WERI-Rb-1 (cell line): ENCODE data around the gene SRBD1.

Experiments used
- DNase-seq: peaks from one replicate; pipeline ENCODE4 v3.0.0-alpha.2; 2020
- H3K27ac ChIP-seq: fragments of 250-450 bp; sonication (Bioruptor Pico); 2 replicates; pipeline ENCODE4 v1.5.1; 2020; ENCODE audit warnings: mild to moderate bottlenecking, moderate library complexity
- H3K27me3 ChIP-seq: fragments of 250-450 bp; sonication (Bioruptor Pico); 2 replicates; pipeline ENCODE4 v1.5.1; 2021; ENCODE audit warnings: mild to moderate bottlenecking, low read depth, moderate library complexity; ENCODE audit not compliant: insufficient read depth, severe bottlenecking
- H3K36me3 ChIP-seq: fragments of 250-450 bp; sonication (Bioruptor Pico); 2 replicates; pipeline ENCODE4 v1.5.1; 2020; ENCODE audit warnings: mild to moderate bottlenecking, moderate library complexity
- H3K4me3 ChIP-seq: 2 replicates; pipeline ENCODE4 v1.5.1; 2011; ENCODE audit warnings: low read depth, mild to moderate bottlenecking, control low read depth, low read length
- H3K9me3 ChIP-seq: fragments of 250-450 bp; sonication (Bioruptor Pico); 2 replicates; pipeline ENCODE4 v1.5.1; 2021; ENCODE audit warnings: mild to moderate bottlenecking, moderate library complexity; ENCODE audit not compliant: severe bottlenecking
- TF ChIP-seq, protein P1 (sequence below): IDR thresholded peaks from 2 replicates; pipeline ENCODE4 v1.5.1; 2011; ENCODE audit warnings: low read depth, mild to moderate bottlenecking, control low read depth, inconsistent platforms, low read length

The SRBD1 gene

DNA sequence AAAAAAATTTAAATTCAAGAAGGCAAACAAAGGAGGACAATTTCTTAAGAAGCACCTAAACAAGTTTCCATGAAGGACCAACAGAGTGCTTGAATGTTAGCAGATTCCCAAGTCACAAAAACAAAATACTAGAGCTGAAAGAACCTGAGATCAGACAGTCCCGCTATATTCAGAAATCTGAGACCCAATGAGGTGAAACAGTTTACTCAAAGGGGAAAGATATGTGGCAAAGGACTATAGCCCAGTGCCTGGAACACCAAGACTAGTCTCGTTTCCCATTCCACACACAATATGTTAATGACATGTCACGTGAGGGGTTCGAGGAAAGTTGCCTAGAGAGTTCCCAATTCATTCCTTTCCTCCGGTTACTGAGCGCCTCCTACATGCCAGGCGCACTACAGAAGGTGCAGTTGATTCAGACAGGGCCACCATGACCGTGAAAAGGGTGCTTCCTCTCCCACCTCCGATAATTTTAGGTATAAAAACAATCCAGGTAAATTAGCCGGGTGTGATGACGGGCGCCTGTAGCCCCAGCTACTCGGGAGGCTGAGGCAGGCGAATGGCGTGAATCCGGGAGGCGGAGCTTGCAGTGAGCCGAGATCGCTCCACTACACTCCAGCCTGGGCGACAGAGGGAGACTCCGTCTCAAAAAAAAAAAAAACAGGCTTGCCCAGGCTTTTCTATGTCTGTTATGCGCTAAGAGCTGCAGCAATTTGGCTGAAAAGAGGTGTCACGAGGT is 617 bp downstream of the SRBD1 start:
- Histone ChIP-seq H3K27me3 (no peaks in the 10 kb centered on the region), H3K9me3 (no peaks in the 10 kb centered on the region), H3K36me3 (no peaks in the 10 kb centered on the region), H3K27ac (peak overlapping the region; percentile 87), H3K4me3 (peak overlapping the region; percentile 88)
- TF ChIP-seq, protein P1, sequence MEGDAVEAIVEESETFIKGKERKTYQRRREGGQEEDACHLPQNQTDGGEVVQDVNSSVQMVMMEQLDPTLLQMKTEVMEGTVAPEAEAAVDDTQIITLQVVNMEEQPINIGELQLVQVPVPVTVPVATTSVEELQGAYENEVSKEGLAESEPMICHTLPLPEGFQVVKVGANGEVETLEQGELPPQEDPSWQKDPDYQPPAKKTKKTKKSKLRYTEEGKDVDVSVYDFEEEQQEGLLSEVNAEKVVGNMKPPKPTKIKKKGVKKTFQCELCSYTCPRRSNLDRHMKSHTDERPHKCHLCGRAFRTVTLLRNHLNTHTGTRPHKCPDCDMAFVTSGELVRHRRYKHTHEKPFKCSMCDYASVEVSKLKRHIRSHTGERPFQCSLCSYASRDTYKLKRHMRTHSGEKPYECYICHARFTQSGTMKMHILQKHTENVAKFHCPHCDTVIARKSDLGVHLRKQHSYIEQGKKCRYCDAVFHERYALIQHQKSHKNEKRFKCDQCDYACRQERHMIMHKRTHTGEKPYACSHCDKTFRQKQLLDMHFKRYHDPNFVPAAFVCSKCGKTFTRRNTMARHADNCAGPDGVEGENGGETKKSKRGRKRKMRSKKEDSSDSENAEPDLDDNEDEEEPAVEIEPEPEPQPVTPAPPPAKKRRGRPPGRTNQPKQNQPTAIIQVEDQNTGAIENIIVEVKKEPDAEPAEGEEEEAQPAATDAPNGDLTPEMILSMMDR, result peak; percentile 49; the same call in 1 of the 2 replicates
- peak; percentile 73 for DNase-seq

- Histone ChIP-seq H3K27me3 (no peaks in the 10 kb centered on the region), H3K4me3 (no peak overlapping the region), H3K9me3 (no peaks in the 10 kb centered on the region), H3K27ac (no peak overlapping the region), H3K36me3 (peaks cover 15% of the 10 kb centered on the region)
- no peak for DNase-seq
- TF ChIP-seq, protein P1, result peak; percentile 74
Observed at GRCh38 chr2:45607701-45608100, 3.4 kb downstream of the SRBD1 start.

DNA sequence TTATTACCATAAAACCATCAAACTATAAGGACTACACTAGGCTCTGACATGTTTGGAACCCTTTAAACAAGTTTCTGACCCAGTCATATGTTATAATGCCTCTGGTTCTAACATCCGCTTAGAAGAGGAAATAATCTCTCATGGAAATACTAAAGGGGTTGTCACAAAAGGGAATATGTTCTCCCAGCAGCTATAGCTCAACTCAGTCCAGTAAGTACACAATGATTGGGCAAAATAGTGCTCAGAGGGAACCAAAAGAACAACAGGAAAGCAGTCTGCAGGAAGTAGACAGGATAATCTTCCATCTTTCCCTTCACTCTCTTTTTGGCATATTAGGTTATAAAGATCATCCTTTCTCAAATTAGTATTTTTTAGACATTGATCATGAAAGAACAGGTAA is 4.3 kb downstream of the SRBD1 start:
- Histone ChIP-seq H3K27ac (no peak overlapping the region), H3K27me3 (no peaks in the 10 kb centered on the region), H3K9me3 (no peaks in the 10 kb centered on the region), H3K36me3 (peaks cover 17% of the 10 kb centered on the region), H3K4me3 (no peak overlapping the region)
- no peak for DNase-seq
- TF ChIP-seq, protein P1, result no peak

DNA sequence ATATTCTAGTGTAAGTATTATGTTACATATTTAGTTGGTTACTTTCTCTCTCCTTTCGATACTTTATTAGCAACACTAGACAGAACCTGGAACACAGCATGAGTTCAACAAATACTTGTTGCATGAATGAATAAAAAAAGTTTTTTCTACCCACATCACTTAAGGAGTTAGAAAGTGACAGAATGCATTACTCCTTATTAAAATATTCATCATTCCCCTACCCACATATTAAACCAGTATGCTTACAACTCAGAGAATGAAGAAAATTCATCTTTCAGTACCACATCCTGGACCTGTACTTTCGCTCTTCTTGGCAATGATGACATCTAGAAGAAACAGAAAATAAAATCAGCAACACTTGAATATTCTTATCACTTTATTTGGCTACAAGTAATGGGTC is 6.0 kb downstream of the SRBD1 start:
- H3K4me3 ChIP-seq, result no peak overlapping the region
- no peak overlapping the region for H3K27ac ChIP-seq
- DNase-seq, result no peak
- no peaks in the 10 kb centered on the region for H3K27me3 ChIP-seq
- H3K36me3 ChIP-seq, result peaks cover 33% of the 10 kb centered on the region
- TF ChIP-seq, protein P1, result no peak
- no peaks in the 10 kb centered on the region for H3K9me3 ChIP-seq

DNA sequence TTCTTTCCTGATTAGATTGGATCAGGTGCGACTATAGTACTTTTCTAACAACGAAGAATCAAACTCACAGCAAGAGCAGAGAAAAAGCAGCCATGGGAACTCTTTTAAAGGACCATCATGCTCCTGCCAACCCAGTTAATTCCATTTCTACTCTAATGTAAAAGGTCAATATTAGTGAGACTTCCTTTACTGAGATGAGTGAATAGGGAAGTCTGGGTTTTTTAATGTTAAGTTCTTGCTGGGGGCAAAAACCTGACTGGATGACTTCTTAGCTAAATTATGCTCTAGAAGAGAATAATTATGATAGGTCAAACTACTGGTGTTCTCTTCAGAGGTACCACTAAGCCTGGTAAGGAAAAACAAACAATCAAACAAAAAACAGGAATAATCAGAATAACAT is 8.4 kb downstream of the SRBD1 start:
- Histone ChIP-seq H3K4me3 (no peak overlapping the region), H3K9me3 (no peaks in the 10 kb centered on the region), H3K27ac (no peak overlapping the region), H3K36me3 (peaks cover 58% of the 10 kb centered on the region), H3K27me3 (no peaks in the 10 kb centered on the region)
- DNase-seq, result no peak
- TF ChIP-seq, protein P1, result no peak

DNA sequence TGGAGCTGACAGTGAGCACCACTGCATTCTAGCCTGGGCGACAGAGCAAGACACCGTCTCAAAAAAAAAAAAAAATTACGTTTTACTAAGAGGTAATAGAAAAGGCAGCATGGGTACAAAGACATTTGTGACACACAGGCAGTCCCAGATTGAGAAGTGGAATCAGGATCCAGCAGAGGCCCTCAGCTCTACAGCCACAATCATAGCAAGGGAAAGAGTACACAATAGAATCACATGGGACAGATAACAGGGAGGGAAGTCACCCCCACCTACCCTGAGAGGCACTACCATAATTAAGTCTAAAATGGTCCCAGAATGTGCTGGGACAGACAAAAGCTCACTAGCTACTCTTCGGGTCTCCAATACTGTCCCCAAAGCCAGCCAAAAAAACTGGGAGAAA is 12.5 kb downstream of the SRBD1 start:
- no peaks in the 10 kb centered on the region for H3K27me3 ChIP-seq
- no peak overlapping the region; the same call in 1 of the 2 replicates for H3K27ac ChIP-seq
- H3K36me3 ChIP-seq, result peaks cover 50% of the 10 kb centered on the region
- no peaks in the 10 kb centered on the region for H3K9me3 ChIP-seq
- TF ChIP-seq, protein P1, result no peak
- no peak for DNase-seq
- no peak overlapping the region for H3K4me3 ChIP-seq
